ENCODE data around the gene AKT1.

The AKT1 gene

GRCh38 chr14:104772707-104773504 is 22.6 kb downstream of the AKT1 start:
- no peak for TF ChIP-seq CTCF (IDR thresholded peaks at IDR 0.05; ENCODE audit: low read depth, low read length)
- H3K4me3 ChIP-seq (ENCODE audit: low read depth, low read length), result no peak overlapping the region

GRCh38 chr14:104771918-104772706 is 23.4 kb downstream of the AKT1 start:
- no peak overlapping the region for H3K4me3 ChIP-seq (ENCODE audit: low read depth, low read length)
- no peak for TF ChIP-seq CTCF (IDR thresholded peaks at IDR 0.05; ENCODE audit: low read depth, low read length)

GRCh38 chr14:104771374-104771773 is 24.2 kb downstream of the AKT1 start:
- no peak for TF ChIP-seq CTCF (IDR thresholded peaks at IDR 0.05; ENCODE audit: low read depth, low read length)
- no peak overlapping the region for H3K4me3 ChIP-seq (ENCODE audit: low read depth, low read length)

- no peak overlapping the region for H3K4me3 ChIP-seq (ENCODE audit: low read depth, low read length)
- TF ChIP-seq CTCF (IDR thresholded peaks at IDR 0.05; ENCODE audit: low read depth, low read length), result peak; percentile 84
These were observed 24.7 kb downstream of the AKT1 start for GRCh38 chr14:104770851-104771272.

- H3K4me3 ChIP-seq (ENCODE audit: low read depth, low read length), result no peak overlapping the region
- TF ChIP-seq CTCF (IDR thresholded peaks at IDR 0.05; ENCODE audit: low read depth, low read length), result no peak
These were observed 25.4 kb downstream of the AKT1 start for GRCh38 chr14:104770072-104770579.

GRCh38 chr14:104769324-104770071 is 26.1 kb downstream of the AKT1 start:
- H3K4me3 ChIP-seq (ENCODE audit: low read depth, low read length), result no peak overlapping the region
- no peak for TF ChIP-seq CTCF (IDR thresholded peaks at IDR 0.05; ENCODE audit: low read depth, low read length)

Data from WI38 (cell line).